SKM-1 (cell line): ENCODE results near the gene N4BP2.

Experiments
- DNase-seq: peaks from one replicate; lab custom pipeline; 2025; ENCODE audit not compliant: unreplicated experiment; lab: John Stamatoyannopoulos, UW

N4BP2 gene

GRCh38 chr4:40190465-40190864 is 133.8 kb downstream of the N4BP2 start:
- no peak for DNase-seq

DNA sequence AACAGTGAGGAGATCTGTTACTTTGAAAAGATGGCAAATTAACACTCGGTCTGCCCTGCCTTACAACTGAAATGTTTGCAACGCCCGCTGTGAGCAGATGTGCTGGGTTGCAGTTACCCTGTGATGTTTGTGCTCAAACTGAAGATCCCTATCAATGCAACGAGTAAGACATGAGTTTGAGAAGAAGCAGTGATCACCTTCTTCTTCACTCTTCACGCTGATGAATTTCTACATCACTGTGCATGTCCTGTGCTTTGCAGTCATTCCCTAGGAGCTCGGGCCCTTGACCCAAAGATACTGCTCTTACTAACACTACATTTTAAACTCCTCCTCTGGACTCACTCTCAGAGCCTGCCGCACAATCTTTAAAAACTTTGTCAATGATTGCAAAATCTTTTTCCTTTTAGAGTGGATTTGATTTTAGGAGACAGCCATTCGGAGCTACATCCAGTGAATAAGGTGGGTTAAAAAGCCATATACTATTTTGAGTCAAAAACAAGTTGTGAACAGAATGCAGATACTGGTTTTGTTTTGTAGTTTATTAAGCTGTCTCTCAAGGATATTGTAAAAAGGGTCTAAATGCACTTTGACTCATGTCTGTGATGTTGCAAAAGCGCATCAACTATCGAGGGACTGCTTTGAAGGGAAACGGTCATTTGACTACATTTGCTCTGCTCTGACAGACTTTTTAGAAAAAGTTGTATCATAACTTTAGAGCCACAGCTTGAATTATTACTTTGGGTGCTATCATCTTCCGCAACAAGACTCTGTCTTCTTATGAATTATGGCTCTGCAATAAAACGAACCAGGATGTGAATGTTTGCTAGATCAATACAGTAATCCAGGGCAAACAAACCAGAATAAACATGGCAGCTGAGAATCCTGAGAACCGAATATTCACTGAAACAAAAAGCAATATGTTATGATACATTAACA is 134.5 kb downstream of the N4BP2 start:
- DNase-seq, result no peak

GRCh38 chr4:40192114-40193015 is 135.7 kb downstream of the N4BP2 start:
- no peak for DNase-seq

- DNase-seq, result no peak
Measured at GRCh38 chr4:40193016-40193571, 136.4 kb downstream of the N4BP2 start.

DNA sequence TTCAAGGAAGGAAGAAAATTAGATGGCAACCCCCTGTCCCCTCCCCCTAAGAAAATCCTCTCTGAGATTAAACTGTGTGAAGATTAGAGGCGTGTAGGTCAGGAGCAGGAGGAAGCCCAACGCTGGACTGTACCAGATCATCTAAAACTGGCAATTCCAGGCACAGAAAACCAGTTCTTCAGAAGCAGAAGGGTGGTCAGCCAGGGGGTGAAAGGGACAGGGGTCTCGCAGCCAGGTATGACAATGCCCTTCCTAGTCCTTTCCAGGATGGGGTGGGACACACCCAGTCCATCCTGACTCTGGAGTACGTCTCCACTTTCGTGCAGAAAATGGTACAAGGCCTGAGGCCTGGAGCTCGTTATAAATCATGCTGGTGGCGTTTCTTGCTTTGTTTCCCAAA is 136.9 kb downstream of the N4BP2 start:
- DNase-seq, result no peak

DNA sequence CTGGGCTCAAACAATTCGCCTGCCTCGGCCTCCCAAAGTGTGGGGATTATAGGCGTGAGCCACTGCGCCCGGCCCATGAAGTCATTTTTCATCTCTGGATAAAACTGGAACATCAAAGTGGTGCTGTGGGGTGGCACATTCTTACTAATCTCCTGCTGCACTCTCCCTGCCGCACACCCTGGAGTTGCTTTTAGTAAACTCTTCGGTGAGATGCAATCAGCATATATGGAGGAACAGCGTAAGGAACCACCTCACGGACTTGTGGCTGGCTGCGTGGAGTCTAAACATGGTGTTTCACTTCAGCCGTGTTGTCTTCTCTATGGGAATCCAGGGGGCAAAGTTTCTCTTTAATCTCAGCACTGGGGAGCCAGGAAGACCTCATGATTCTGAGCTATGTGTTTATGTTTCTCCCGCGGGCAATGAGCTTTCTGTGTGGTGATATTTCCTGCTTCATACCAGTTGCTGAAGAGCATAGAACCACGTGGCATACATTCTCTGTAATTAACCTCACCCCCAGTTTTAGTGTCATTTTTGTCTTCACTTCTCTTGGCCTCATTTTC is 138.0 kb downstream of the N4BP2 start:
- DNase-seq, result no peak

- DNase-seq, result no peak
Measured at GRCh38 chr4:40195182-40196177, 138.8 kb downstream of the N4BP2 start.

- DNase-seq, result no peak
Measured at GRCh38 chr4:40196272-40196671, 139.6 kb downstream of the N4BP2 start.

DNA sequence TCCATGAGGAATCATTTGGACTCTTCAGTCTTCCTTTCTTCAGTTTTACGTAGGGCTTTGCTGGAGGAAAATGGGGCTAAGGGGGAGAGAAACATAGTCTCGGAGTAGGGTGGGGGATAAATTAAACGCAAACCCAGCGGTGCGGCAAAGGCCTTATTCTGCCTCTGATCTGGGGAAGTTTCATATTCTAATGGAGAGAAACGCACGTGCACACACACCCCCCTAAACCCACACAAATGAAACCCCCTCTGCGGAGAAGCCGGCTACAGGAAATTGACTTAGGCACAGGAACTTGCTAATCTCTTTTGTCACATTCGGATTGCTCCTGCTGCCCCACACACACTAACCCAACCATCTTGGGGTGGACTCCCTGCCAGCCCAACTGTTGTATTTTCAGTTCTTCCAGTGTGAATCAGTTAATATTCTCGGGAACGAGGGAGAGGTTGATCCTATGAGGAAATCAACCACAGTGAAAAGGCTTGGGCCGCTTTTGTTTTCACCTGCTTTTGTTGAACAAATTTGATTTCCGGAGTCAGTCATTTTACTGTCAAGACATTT is 140.2 kb downstream of the N4BP2 start, which contains the start of gene RHOH:
Gene RHOH, plus strand, starts transcription at position 308 of the 558 bp plus-strand sequence. CDS start 46,356 bp downstream, outside the sequence.
- no peak for DNase-seq

- DNase-seq, result no peak
Measured at GRCh38 chr4:40197879-40198689, 141.4 kb downstream of the N4BP2 start.

GRCh38 chr4:40199179-40199670 is 142.6 kb downstream of the N4BP2 start:
- DNase-seq, result no peak

GRCh38 chr4:40199999-40200874 is 143.6 kb downstream of the N4BP2 start:
- DNase-seq, result peak; percentile 46

GRCh38 chr4:40200875-40201801 is 144.5 kb downstream of the N4BP2 start:
- peak; percentile 62 for DNase-seq

- no peak for DNase-seq
Measured at GRCh38 chr4:40201898-40202297, 145.2 kb downstream of the N4BP2 start.

DNA sequence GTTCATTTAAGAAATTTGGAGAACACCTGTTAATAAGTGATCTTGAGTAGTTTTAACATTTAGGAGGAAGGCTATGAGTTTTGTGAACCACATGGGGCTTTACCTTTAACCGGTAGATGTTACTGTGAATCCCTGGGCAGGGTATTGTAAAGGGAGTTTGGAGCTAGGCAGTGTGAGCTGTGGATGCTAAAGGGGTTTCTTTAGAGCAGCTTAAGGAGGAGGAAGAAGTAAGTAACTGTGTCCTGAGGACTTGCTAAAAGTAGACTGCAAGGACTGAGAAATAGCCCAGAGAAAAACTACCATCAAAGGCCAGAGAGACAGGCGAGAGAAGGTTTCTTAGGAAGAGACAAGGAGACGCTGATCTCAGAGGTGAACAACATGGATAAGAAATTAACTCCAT is 145.8 kb downstream of the N4BP2 start:
- DNase-seq, result no peak

DNA sequence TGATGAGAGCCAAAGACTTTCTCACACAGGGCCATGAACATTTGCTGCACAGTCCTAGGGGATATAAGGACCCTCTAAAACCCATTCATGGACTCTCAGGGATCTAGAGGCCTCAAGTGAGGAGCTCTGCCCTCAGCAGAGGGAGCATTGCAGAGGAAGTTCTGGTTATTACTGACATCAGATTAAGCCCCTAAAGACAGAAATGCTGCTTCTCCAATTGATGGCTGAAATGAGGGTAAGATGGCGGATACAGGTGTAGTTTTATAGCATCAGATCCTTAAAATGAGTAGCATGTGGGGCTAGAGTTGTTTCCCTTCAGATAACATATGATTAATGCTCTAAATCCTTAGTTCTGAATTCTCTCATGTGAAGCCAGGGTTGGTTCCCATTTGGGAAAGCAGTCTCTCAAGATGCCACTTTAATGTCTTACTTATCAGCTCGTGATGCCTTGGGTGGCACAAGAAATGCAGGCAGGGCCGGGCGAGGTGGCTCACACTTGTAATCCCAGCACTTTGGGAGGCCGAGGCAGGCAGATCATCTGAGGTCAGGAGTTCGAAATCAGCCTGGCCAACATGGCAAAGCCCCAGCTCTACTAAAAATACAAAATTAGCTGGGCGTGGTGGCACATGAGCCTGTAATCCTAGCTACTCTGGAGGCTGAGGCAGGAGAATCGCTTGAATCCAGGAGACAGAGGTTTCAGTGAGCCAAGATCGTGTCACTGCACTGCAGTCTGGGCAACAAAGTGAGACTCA is 148.0 kb downstream of the N4BP2 start:
- no peak for DNase-seq
